Transverse colon (tissue), 4 donors: Measurements from ENCODE around the gene IGF2BP2. TPM values are rescaled to one million over a fixed set of nuclear protein-coding genes. Genes with fewer than 3 reads are reported as not detected.

ENCODE experiments used
- DNase-seq: peaks from one replicate; pipeline ENCODE4 v3.0.0-alpha.2; 2019
- H3K27ac ChIP-seq, 4 donors: fragments of 200-600 bp; sonication (generic); 2 replicates each; pipeline ENCODE4 v1.5.1; 2016 to 2018; ENCODE audit warnings: inconsistent platforms in 4 of 4
- H3K27me3 ChIP-seq: fragments of 200-600 bp; sonication (generic); 2 replicates; pipeline ENCODE4 v1.5.1; 2017; ENCODE audit warnings: inconsistent platforms
- H3K36me3 ChIP-seq, 4 donors: fragments of 200-600 bp; sonication (generic); 2 replicates each; pipeline ENCODE4 v1.5.1; 2017 to 2019; ENCODE audit warnings: inconsistent platforms in 4 of 4
- H3K4me1 ChIP-seq, 4 donors: fragments of 200-600 bp; sonication (generic); 2 replicates each; pipeline ENCODE4 v1.5.1; 2017 to 2020; ENCODE audit warnings: inconsistent platforms in 4 of 4
- H3K4me3 ChIP-seq, 4 donors: fragments of 200-600 bp; sonication (generic); 1 replicate in 1 of 4; 2 replicates in 3 of 4; pipeline versions ENCODE4 v1.5.1 to v1.6.1; 2017 to 2019; ENCODE audit warnings: inconsistent platforms in 4 of 4
- H3K9me3 ChIP-seq, 2 donors: fragments of 200-600 bp; sonication (generic); 2 replicates each; pipeline ENCODE4 v1.5.1; 2017 to 2019; ENCODE audit warnings: inconsistent platforms in 2 of 2
- CTCF ChIP-seq, 5 experiments: fragments of 200-600 bp in 3 of 5; fragments of 450-650 bp in 2 of 5; sonication (generic) in 3 of 5; IDR thresholded peaks; 1 replicate in 2 of 5; 2 replicates in 3 of 5; pipeline ENCODE4 v1.5.1; 2016 to 2017; ENCODE audit warnings: antibody characterized with exemption in 5 of 5, inconsistent platforms in 3 of 5, mild to moderate bottlenecking in 2 of 5, moderate library complexity in 1 of 5
- EP300 ChIP-seq: sonication (generic); formaldehyde crosslinking; IDR thresholded peaks from one replicate; pipeline ENCODE4 v1.6.1; 2017; ENCODE audit warnings: antibody characterized with exemption, low read depth
- POLR2A ChIP-seq: fragments of 450-650 bp; IDR thresholded peaks from one replicate; pipeline ENCODE4 v1.6.1; 2016; ENCODE audit warnings: antibody characterized with exemption, mild to moderate bottlenecking, moderate library complexity
- POLR2AphosphoS5 ChIP-seq, 3 donors: sonication (generic); formaldehyde crosslinking; IDR thresholded peaks; one replicate each; pipeline ENCODE4 v1.6.1; 2016; ENCODE audit warnings: antibody characterized with exemption in 3 of 3
- WGBS, 2 donors: methylation state at CpG; one replicate each; pipeline ENCODE4 v1.1.5; 2018; ENCODE audit warnings: low coverage in 1 of 2; 5-methylcytosine and 5-hydroxymethylcytosine counted together
- in situ Hi-C, 4 donors: fragments of 200-750 bp; cut with MboI; loops; one replicate each; pipeline versions ENCODE4 v1.15.0 to v1.15.1; 2017; ENCODE audit warnings: low sequenced_read_pairs in 3 of 4, low pct_ligation_motif_present in 1 of 4, low pct_unique_long_range_greater_than_20kb in 1 of 4
- intact Hi-C: fragments of 100-400 bp; cut with DNase I; formaldehyde crosslinking; loops from one replicate; pipeline ENCODE4 v1.15.1; 2023; ENCODE audit warnings: low total_unique reads
- total RNA-seq, 4 donors: library from RNA; depleted of rRNA; stranded (reverse); fragments of >200 nt; gene quantifications; one replicate each; pipeline ENCODE4 v1.1.0, GENCODE V29; 2016

The IGF2BP2 gene
- total RNA-seq, 4 donors from 2014 or later: 51.3 to 179 (median 82.9) TPM

GRCh38 chr3:185629554-185630181 lies 195.2 kb downstream of the IGF2BP2 start:
- in situ Hi-C loops (no loop called here), intact Hi-C loops (no loop called here)
- Histone ChIP-seq H3K27ac (peak overlapping the region; percentile 49 to 78 (median 70)), H3K4me1 (peaks cover 3 to 28% (median 22%) of the 10 kb centered on the region in 4 donors), H3K36me3 (peaks cover 0 to 30% (median under 1%) of the 10 kb centered on the region in 4 donors), H3K9me3 (no peaks in the 10 kb centered on the region), H3K27me3 (no peaks in the 10 kb centered on the region), H3K4me3 (no peak overlapping the region)
- 47 to 58% methylated on average over 4 of the region's 4 CpGs for WGBS, 2 donors
- TF ChIP-seq EP300: no peak
- DNase-seq: no peak

GRCh38 chr3:185625784-185626183 lies 199.1 kb downstream of the IGF2BP2 start:
- intact Hi-C loops (no loop called here), in situ Hi-C loops (no loop called here)
- Histone ChIP-seq H3K36me3 (peaks cover 0 to 43% (median 9%) of the 10 kb centered on the region in 4 donors), H3K27ac (no peak overlapping the region), H3K4me3 (no peak overlapping the region), H3K4me1 (peaks cover 3 to 25% (median 20%) of the 10 kb centered on the region in 4 donors), H3K9me3 (no peaks in the 10 kb centered on the region), H3K27me3 (no peaks in the 10 kb centered on the region)
- no peak for TF ChIP-seq POLR2A
- no peak for TF ChIP-seq POLR2AphosphoS5 (IDR thresholded peaks at IDR 0.05)
- no peak for TF ChIP-seq EP300
- no peak for TF ChIP-seq CTCF (IDR thresholded peaks at IDR 0.05)
- 78 to 90% methylated on average over 1 of the region's 1 CpG for WGBS, 2 donors
- DNase-seq: no peak

GRCh38 chr3:185623939-185624665 lies 200.7 kb downstream of the IGF2BP2 start:
- Histone ChIP-seq H3K27ac (no peak overlapping the region), H3K36me3 (peaks cover 0 to 60% (median 16%) of the 10 kb centered on the region in 4 donors), H3K9me3 (no peaks in the 10 kb centered on the region), H3K4me1 (peaks cover 1 to 8% (median 4%) of the 10 kb centered on the region in 4 donors), H3K27me3 (no peaks in the 10 kb centered on the region), H3K4me3 (no peak overlapping the region)
- DNase-seq: no peak
- TF ChIP-seq CTCF (IDR thresholded peaks at IDR 0.05) (no peak), EP300 (no peak), POLR2A (no peak), POLR2AphosphoS5 (IDR thresholded peaks at IDR 0.05) (no peak)
- intact Hi-C loops (no loop called here), in situ Hi-C loops (no loop called here)
- WGBS, 2 donors: 84 to 90% methylated on average over 4 to 7 of the region's 7 CpGs

- Histone ChIP-seq H3K9me3 (no peaks in the 10 kb centered on the region), H3K4me3 (no peak overlapping the region), H3K4me1 (no peaks in the 10 kb centered on the region), H3K27ac (no peak overlapping the region), H3K27me3 (no peaks in the 10 kb centered on the region), H3K36me3 (peaks cover 0 to 87% (median 37%) of the 10 kb centered on the region in 4 donors)
- WGBS, 2 donors: 81 to 87% methylated on average over 5 to 6 of the region's 6 CpGs
- intact Hi-C loops: no loop called here
- TF ChIP-seq EP300 (no peak), CTCF (IDR thresholded peaks at IDR 0.05) (no peak), POLR2A (no peak), POLR2AphosphoS5 (IDR thresholded peaks at IDR 0.05) (no peak)
- in situ Hi-C loops: no loop called here
- no peak for DNase-seq
Observed at GRCh38 chr3:185613016-185613415, 211.8 kb downstream of the IGF2BP2 start.
